OCI-LY1 (cell line): ENCODE measurements around the gene AKAP8L.

Experiments used
- CTCF ChIP-seq: fragments of 200-600 bp; sonication (generic), shearing (Covaris generic); IDR thresholded peaks from 2 replicates; pipeline ENCODE4 v1.5.1; 2017; ENCODE audit warnings: mild to moderate bottlenecking, antibody characterized with exemption, low read length, moderate library complexity, mixed read lengths
- EZH2 ChIP-seq: fragments of 200-600 bp; sonication (generic), shearing (Covaris generic); IDR thresholded peaks from 2 replicates; pipeline ENCODE4 v1.8.0; 2017; ENCODE audit warnings: borderline replicate concordance, mixed run types, mild to moderate bottlenecking, antibody characterized with exemption, low read length, moderate library complexity, mixed read lengths

GRCh38 chr19:15449620-15450527 is 31.1 kb upstream of the AKAP8L start, which contains the start of gene WIZ:
- TF ChIP-seq EZH2, result no peak
- no peak for TF ChIP-seq CTCF
